Daoy (cell line): Measurements from ENCODE around the gene SPON1. TPM values are rescaled to one million over a fixed set of nuclear protein-coding genes. Genes with fewer than 3 reads are reported as not detected.
A peak's percentile ranks its signal among the peaks of the same experiment; 100 is the strongest.
"Not testable (repeated sequence)": the region's sequence is repeated elsewhere in the genome, so short reads cannot be mapped to it uniquely, and the experiment has no call there.

Experiments used
- DNase-seq: peaks from one replicate; pipeline ENCODE4 v3.0.0-alpha.2; 2015; ENCODE audit warnings: low read depth
- total RNA-seq: library from RNA; depleted of rRNA; stranded (reverse); fragments of >200 nt; shearing (Covaris generic); gene quantifications from 2 replicates; pipeline ENCODE4 v1.2.3, GENCODE V29; 2014

The SPON1 gene
- total RNA-seq, 1 experiment from 2014 or later, result 0.11 TPM

DNA sequence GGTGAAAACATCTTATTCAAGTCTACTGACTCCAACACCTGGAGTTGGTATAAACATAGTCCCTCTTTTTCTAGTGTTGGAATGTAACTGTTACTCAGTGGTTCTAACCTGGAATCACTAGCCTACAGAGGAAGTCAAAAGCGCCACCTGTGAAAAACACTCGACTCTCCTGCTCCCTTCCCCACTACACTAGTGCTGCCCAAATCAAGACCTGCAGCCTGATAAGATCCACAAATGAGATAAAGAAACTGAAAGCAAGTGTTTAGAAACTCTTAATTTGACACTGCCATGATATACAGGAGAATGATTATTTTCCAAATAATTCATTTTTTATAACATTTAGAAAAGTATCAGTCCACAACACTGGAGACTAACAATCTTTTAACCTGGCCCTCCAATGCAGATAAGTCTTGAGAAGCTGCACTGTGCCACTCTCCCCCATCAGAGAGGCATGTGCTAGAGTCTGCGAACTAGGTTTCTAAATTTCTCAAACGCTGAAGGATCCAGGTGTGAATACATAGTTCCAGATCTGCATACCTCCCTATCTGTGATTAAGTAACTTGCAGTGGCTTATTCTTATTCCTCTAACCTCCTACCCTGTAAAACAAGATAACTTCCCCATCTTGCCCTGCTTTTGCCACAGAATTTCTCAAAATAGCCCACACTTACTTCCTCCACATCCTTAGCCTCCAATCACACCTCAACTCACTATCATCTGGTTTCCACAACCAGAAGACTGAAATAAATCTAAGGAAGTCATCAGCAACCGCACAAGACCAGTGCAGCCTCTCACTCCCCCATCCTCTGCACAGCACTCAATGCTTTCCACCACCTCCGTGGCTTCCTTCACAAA lies 308.4 kb downstream of the SPON1 start:
- no peak for DNase-seq

GRCh38 chr11:14273895-14274294 lies 311.4 kb downstream of the SPON1 start:
- DNase-seq, result no peak

DNA sequence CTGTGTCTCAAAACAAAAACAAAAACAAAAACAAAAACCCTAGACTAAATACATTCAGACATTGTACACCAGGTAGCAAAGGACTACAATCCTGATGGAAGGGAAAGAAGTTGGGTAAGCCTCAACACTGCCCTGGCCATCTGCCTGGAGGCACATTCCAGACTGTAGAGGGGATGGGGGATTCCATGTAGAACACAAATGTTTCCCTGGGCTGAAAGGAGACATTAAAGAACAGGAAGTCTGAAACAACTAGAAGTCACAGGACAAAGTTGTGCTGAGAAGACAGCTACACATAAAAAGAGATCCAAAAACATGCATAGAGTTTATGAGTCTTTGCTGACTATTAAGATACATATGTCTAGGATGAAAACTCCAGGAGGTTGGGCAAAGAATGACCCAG lies 312.6 kb downstream of the SPON1 start:
- no peak for DNase-seq

DNA sequence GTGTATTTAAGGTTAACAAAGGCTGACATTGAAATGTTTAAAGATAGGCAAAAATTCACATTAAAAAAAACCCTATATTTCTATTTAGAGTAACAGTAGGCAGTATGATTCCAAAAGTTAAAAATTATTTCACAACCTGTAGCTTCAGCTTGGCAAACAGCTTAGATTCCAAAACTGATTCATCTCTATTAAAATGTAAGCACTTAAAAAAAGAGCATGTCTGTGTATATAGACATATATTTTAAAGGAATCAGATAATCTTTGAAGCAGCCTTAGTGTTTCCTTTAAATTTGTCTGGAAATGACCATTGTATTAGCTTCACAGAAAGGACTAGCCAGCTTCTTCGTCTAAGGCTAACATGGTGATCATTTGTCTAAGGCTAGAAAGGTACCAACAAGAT lies 316.3 kb downstream of the SPON1 start:
- not testable (repeated sequence) for DNase-seq

DNA sequence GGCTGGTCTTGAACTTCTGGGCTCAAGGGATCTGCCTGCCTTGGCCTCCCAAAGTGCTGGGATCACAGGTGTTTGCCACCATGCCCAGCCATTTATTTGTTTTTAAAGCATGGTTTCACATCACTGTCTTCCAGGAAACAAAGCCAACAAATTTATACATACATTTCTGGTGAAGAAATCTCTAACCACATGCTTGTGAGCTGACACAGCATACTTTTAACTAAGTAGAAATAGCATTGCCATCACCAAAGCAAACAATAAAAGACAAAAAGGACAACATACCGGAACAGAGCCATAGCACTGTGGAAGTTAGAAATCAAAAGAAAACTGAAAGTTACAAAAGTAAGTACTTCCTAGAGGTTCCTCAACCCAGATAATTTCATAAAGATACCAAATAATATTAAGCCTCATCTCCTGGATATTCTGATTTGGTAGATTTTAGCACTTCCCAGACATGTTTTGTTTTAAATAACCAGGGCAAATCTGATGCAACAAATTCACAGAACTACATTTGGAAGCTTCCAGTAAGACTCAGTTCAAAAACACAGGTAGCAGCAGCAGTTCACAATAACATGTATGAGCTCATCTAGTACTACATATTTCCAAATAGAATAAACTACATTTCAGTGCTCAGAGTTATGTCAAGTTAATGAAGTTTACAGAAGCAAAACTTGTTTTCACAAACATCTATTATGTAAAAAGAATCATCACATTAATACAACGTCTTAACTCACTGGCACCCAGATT lies 325.8 kb downstream of the SPON1 start:
- DNase-seq, result no peak

- DNase-seq, result no peak
Observed at GRCh38 chr11:14290422-14290821, 327.9 kb downstream of the SPON1 start.

DNA sequence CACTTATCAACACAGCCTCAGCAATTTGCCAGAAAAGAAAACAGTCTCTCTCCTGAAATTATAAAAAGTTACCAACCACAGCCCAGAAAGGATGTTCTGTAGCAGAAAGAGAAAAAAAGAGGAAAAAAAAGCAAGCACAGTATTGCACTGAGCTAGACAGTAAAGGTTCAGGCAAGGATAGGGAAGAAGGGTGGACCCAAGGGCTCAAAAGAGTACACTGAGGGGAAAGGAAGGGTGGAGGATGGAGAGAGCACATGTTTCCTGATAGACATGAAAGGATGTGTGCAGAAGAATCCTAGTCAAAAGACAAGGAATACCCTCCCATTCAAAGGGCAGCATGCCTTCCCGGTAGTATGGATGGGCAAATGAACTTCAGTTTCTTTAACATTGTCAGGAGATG lies 337.4 kb downstream of the SPON1 start:
- no peak for DNase-seq

GRCh38 chr11:14300661-14301304 lies 338.3 kb downstream of the SPON1 start:
- peak; percentile 66 for DNase-seq

GRCh38 chr11:14304601-14305000 lies 342.1 kb downstream of the SPON1 start:
- no peak for DNase-seq

DNA sequence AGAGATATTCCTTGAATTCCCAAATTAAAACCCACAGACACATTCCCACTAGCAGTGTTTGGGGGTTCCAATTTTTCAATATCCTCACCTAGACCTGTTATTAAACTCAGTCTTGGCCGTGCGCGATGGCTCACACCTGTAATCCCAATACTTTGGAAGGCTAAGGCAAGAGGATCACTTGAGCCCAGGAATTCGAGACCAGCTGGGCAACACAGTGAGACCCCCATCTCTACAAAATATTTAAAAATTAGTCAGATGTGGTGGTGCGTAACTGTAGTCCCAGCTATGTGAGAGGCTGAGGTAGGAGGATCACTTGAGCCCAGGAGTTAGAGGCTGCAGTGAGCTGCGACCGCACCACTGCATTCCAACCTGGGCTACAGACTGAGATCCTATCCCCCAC lies 343.1 kb downstream of the SPON1 start:
- DNase-seq, result no peak

- no peak for DNase-seq
Observed at GRCh38 chr11:14306481-14306880, 344.0 kb downstream of the SPON1 start.

- peak; percentile 35 for DNase-seq
Observed at GRCh38 chr11:14308114-14308896, 345.8 kb downstream of the SPON1 start.

GRCh38 chr11:14308897-14309387 lies 346.4 kb downstream of the SPON1 start:
- no peak for DNase-seq

GRCh38 chr11:14309425-14310192 lies 347.1 kb downstream of the SPON1 start:
- DNase-seq, result no peak

GRCh38 chr11:14310679-14311078 lies 348.2 kb downstream of the SPON1 start:
- no peak for DNase-seq

DNA sequence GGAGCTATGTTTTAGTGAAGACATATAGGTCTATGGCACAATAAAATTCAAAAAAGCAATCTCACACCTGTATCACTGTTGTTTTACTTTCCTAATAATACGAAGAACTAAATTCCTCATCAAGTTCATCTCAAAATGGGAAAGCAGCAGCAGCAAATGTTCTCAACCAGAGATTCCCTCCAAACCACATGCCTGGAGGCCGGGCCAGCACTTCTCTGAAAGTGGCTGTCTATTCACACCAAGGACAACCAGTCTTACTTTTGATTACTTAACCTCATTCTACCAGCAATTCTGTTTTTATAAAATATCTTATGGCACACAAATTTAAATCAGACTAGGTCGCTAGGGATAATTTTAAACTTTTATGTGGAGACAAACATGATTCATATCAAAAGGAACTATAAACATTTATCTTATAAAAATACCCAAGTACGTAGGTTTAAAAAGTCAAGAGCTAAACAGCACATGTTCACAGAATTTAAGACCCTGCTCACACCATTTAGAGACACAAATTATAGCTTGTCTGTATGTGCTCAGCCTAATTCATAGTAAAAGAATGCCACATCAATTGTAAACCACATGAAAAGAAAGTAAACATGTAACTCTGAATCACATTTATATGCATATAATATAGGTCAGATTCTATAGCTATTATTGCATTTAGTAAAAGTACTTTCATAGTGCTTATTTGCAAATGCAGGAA lies 350.4 kb downstream of the SPON1 start:
- DNase-seq, result no peak

DNA sequence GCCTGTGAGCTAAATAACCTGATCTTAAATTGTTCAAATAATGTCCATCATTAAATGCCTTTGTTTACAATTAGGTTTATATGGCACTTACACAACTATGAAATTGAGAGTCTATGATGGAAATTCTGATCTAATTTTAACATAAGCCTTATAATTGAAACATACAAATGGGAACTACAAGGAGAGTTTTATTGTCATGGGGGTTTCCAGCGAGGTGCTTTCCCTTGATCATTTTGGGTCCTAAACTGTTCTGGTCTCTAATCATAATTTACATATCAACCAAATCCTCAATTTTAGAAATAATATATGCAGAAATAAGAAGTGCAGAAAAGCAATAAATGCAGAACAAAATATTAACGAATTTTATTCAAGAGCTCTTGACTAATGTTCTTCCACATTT lies 351.6 kb downstream of the SPON1 start:
- no peak for DNase-seq

GRCh38 chr11:14315130-14315529 lies 352.6 kb downstream of the SPON1 start:
- DNase-seq, result no peak
